Central memory CD8-positive, alpha-beta T cell (primary cell): ENCODE measurements around the gene EIF4EBP3.

Experiments used
- ATAC-seq: fragments of 150-1000 bp; cut with Tn5 transposase; replicated peaks from 2 replicates; pipeline ENCODE4 v1.10.0; 2022; ENCODE audit warnings: mild to moderate bottlenecking, moderate FRiP score, moderate number of reproducible peaks; ENCODE audit not compliant: poor library complexity, severe bottlenecking; ENCODE audit errors: extremely low read depth
- DNase-seq, 2 donors: peaks; one replicate each; pipeline ENCODE4 v3.0.0; 2021; ENCODE audit warnings: low spot score in 2 of 2
- H3K27ac Mint-ChIP-seq: one replicate; pipeline ENCODE4 v1.8.0; 2022; ENCODE audit warnings: low read depth, mild to moderate bottlenecking, moderate library complexity, mixed read lengths
- H3K27me3 Mint-ChIP-seq: one replicate; pipeline ENCODE4 v1.8.0; 2022; ENCODE audit warnings: mixed read lengths
- H3K36me3 Mint-ChIP-seq: one replicate; pipeline ENCODE4 v1.8.0; 2022; ENCODE audit warnings: mild to moderate bottlenecking, moderate library complexity, mixed read lengths; ENCODE audit not compliant: insufficient read depth
- H3K4me1 Mint-ChIP-seq: one replicate; pipeline ENCODE4 v1.8.0; 2022; ENCODE audit warnings: mixed read lengths
- H3K4me3 Mint-ChIP-seq: one replicate; pipeline ENCODE4 v1.8.0; 2022; ENCODE audit warnings: mild to moderate bottlenecking, moderate library complexity, mixed read lengths
- H3K9me3 Mint-ChIP-seq: one replicate; pipeline ENCODE4 v1.8.0; 2022; ENCODE audit warnings: mixed read lengths

EIF4EBP3 gene

DNA sequence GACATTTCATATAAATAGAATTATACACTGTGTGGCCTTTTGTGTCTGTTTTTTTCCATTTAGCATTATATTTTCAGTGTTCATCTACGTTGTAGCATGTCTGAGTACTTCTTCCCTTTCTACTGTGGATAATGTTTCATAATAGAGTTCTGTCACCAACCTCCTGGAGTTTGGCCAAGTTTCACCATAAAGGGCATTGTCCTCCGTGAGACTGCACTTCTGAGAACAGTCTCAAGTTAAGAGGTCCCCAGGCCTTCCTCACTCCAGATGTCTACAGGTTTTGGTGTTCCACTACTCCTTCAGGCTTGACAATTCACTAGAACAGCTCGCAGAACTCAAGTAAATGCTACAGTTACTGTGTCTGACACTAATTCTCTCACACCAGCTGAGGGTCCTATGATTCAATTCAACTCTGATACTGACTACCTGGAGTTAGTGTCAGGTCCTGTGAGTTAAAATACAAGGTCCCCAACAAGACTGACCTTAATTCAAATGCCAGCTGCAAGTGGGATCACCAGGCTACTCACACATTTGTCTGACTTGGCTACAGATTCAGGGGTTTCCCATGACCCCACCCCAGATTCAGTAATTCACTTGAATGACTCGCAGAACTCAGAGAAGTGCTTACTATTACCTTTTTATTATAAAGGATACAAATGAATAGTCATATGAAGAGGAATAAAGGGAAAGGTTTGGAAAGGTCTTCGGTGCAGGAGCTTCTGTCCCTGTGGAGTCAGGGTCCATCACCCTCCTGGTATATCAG, 48.3 kb downstream of the EIF4EBP3 start:
- Mint-ChIP-seq H3K27me3 (no peaks in the 10 kb centered on the region), H3K36me3 (no peaks in the 10 kb centered on the region), H3K4me1 (no peaks in the 10 kb centered on the region), H3K27ac (no peak overlapping the region), H3K9me3 (no peaks in the 10 kb centered on the region), H3K4me3 (no peak overlapping the region)
- ATAC-seq = no peak
- DNase-seq = no peak

DNA sequence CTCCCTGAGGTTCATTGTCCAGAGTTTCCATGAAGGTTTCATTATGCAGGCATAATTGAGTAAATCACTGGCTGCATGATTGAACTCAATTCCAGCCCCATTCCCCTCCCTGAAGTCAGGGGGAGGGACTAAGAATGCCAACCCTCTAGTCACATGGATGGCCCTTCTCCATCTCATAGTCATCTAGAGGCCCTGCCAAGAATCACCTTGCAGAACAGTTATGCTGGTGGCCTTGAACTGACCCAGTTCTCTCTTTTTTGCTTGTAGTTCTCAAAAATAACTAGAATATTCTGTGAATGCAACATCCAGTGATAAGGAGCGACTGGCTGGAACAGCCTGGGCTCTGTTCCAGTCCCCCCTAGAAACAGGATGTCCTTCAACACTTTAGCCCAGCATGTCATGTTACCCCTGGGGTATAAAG, 48.9 kb downstream of the EIF4EBP3 start:
- no peaks in the 10 kb centered on the region for H3K36me3 Mint-ChIP-seq
- DNase-seq = no peak

DNA sequence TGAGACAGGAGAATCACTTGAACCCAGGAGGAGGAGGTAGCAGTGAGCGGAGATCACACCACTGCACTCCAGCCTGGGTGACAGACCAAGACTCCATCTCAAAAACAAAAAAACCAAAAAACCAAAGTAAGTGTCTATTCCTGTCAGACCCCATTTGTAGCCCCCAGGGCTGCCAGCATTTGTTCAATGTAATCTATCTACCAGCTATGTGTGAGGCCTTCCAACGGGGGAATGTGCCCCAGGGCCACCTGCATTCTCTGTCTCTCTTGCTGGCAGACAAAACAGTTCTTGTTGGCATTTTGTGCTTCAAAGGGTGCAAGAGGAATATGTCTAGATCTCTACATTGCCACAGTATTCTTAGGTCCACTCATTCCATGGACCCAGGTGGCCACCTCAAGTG, 51.4 kb downstream of the EIF4EBP3 start:
- Mint-ChIP-seq H3K9me3 (no peaks in the 10 kb centered on the region), H3K27me3 (no peaks in the 10 kb centered on the region), H3K4me1 (no peaks in the 10 kb centered on the region), H3K27ac (no peak overlapping the region), H3K36me3 (no peaks in the 10 kb centered on the region), H3K4me3 (no peak overlapping the region)
- ATAC-seq = no peak
- DNase-seq = no peak

More for the DNA sequence above, 48.9 kb downstream of the EIF4EBP3 start:
- Mint-ChIP-seq H3K27ac (no peak overlapping the region), H3K4me3 (no peak overlapping the region), H3K9me3 (no peaks in the 10 kb centered on the region), H3K4me1 (no peaks in the 10 kb centered on the region), H3K27me3 (no peaks in the 10 kb centered on the region)
- no peak for ATAC-seq
